Measurements from ENCODE around the gene SECTM1. TPM values are rescaled to one million over a fixed set of nuclear protein-coding genes. Genes with fewer than 3 reads are reported as not detected.

The SECTM1 gene
- total RNA-seq, 1 donor from 2014 or later, result 0.78 TPM

DNA sequence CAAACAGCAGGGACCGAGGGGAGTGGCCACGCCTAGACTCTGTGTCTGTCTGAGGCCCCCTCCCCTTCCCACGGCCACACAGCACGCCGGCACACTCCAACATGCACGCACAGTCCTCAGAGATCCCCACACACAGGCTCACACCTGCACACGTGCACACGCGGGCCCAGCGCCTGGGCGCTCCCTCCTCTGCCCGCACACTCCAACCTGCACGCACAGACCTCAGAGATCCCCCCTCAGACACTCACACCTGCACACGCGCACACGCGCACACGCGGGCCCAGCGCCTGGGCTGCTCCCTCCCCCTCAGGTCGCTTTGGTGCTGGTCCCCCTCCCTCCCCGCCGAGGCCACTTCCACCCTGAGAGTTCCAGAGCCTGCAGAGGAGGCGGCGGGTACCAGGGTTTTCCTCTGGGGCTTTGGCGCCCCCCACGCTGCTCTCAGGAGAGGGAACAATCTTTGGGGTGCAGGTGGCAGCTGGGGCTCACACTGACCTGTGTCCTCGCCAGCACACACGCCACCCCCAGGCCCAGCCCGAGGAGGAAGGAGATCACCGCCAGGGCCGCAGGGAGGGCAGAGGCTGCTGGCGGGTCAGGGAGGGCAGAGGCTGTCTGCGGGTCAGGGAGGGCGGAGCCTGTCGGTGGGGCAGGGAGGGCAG, 17.7 kb downstream of the SECTM1 start:
- DNase-seq, result no peak

DNA sequence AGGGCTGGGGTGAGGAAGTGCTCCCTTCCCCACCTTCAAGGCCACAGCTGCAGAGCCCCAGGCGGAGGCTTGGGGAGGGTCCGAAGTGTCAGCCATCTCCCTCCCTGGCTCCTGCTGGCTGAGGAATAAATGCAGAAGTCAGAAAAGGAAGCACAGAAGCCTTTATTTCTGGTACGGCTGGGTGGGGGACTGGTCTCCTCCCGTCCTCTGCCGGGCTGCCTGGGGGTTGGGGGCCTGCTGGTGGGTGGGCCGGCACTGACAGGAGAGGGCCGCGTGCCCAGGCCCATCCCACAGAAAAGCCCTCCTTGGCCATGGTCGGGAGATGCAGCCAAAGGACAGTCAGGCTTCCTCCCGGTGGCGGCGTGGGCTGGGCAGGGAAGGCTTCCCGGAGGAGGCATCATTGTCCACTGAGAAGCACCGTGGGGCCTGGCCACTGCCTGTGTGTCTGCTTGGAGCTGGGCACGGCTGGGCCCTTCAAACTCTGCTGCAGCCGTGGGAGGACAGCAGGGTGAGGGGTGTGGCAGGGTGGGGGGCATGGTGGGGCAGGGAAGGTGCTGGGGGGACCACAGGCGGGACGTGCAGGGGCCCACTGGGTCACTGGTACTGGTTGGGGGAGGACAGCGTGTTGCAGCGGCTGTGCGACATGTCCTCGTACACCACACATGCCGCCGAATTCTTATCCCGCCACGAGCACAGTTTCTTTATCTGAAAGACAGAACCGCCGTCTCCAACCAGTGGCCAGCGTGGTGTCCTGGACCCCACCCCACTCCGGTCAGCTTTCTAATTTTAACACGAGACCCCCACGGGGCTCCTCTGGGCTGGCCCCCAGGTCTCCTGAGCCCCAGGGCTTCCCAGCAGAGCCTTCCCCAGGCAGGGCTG, 18.6 kb downstream of the SECTM1 start:
- no peak for DNase-seq

DNA sequence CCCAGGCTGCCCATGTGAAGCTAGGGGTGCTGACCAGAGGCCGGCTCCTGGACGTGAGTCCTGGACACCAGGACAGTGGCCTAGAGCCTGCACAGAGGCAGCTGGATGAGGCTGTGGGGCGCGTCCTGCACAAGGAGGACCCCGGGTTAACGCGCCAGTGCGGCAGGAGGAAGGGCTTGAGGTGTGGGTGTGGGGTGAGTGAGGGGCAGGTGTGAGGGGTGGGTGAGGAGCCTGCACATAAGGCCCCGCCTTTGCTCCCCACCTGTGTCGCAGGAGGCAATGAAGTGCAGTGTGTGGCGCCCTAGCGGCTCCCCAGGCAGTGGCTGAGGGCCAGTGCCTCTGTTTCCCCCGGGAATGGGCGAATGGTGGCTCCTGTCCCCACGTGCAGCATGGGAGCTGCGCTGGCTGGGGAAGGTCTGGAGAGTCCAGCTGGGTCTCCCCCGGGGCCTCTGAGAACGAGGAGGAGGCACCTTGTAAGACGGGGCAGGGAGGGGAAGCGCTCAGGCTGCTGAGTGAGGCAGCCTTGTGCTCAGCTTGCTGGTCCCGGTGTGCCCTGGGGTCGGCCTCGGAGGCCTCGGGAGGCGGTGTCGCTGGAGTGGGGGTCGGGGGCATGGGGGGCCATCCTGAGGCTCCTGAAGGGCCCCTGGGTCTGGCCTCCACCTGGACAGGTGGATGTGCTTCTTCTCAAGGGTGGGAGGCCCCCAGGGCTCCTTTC, 19.4 kb downstream of the SECTM1 start:
- no peak for DNase-seq

DNA sequence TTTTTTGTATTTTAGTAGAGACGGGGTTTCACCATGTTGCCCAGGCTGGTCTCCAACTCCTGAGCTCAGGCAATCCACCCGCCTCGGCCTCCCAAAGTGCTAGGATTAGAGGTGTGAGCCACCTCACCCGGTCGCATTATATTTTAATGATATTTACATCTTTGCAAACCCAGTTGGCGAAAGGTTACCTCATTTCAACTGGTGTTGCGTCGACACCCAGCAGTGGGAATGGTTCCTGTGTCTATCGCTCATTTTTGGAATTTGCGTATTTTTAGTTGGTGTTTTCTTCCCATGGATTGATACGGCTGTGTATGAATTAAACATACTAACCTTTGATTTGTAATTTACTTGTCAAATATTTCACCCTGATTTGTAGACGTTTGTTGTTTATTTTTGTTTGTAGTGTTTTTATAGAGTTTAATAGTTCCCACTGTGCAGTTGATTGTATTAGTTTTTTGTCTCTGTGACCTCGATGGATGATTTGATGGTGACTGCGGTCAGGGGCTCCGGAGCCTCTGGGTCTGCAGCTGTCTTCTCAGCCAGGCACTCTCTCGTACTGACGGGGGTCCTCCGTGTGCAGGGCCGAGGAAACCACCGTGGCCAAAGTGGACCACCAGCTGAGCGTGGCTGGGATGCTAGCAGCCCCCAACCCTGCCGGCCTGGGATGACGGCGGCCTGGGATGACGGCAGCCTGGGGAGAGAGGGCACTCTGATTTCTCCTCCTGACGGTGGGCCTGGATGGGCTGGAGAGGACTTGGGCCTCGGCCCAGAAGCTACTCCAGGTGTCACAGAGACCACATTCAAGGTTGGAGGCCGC, 20.2 kb downstream of the SECTM1 start:
- DNase-seq, result no peak

GRCh38 chr17:82311971-82312370, 21.6 kb downstream of the SECTM1 start:
- no peak for DNase-seq

DNA sequence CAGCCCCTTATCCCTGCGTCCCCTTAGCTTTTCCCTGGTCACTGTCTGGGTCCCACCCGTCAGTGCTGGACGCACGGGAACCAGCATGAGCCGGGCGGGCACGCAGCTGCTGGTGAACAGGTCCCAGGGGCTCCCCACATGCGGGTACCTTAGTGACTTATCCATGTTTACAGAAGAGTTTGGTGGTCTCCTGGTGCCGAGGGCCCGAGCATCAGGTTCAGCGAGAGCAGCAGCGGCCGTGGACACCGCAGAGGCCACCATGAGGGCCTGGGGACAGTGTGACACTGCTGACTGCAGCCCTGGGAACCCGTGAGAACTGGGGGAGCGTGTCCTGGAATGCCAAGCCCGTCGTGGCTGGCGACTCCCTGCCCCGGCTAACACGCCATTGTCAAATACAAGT, 22.7 kb downstream of the SECTM1 start:
- DNase-seq, result no peak

DNA sequence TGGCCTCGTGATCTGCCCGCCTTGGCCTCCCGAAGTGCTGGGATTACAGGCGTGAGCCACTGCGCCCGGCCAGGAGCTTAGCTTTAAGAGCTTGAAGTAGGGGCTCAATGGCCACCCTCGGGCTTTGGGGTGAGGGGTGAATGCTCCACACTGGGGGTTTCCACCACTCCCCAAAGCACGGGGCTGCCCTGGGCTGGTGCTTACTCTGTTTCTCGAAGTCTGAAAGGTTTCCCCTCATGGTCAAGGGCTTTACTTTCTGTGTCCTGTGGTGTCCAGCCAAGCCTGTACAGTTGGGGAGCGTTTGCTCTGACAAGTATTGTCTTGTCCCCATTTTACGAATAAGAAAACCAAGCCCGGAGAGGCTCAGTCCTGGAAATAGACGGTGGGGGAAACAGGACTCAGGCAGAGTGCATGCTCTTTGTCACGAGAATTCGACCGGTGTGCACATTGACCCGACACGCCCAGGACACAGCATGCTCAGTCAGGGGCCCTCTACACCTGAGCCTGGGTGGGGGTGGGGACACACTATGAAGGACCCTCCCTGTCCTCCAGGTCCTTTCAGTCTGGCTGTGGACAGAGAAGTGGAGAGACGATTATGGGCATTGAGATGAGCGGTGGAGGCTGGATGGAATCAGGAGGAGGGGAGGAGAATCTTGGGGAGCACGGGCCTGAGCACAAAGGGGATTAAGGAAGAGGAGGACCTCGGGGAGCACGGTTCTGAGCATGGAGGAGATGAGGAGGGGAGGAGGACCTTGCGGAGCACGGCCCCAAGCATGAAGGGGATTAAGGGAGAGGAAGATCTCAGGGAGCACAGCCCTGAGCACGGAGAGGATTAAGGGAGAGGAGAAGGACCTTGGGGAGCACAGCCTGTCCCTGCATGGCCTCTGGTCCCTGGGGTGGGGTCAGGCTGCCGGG, 23.7 kb downstream of the SECTM1 start:
- no peak for DNase-seq

GRCh38 chr17:82305727-82306300, 27.8 kb downstream of the SECTM1 start:
- no peak for DNase-seq

DNA sequence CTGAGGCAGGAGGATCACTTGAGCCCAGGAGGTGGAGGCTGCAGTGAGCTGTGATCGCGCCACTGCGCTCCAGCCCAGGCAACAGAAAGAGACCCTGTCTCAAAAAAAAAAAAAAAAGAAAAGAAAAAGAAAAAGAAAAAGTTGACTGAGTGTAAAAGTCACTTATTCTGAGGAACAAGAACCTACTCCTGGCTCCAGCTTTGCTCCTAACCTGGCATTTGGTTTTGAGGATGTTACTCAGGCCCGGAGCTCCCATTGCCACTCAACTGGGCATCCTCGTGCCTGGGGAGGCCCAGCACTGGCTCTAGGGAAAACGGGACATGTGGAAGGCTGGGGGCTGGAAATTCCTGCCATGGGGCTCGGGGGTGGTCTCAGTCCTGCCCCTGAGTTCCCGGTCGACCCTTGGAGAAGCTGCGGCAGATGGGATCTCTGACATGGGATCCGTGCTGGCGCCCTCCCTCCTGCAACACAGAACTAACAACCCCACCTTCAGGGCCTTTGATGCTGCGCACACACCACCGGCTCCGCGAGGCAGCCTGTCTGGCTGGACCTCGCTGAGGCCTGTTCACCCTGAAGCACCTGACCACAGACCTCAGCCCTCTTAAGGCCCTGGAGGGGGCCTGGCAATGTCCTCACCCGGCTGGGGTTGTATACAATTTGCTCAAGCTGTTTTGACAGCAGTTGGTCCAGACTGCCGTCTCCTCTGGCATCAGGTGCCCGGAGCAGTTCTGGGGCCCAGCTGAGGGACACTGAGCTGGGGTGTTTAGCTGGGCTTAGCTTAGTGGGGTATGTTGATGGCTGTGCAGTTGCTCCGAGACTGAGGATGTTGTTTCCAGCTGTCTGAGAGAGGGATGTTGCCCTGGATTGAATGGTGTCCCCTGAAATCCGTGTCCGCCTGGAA, 28.5 kb downstream of the SECTM1 start:
- DNase-seq, result no peak

DNA sequence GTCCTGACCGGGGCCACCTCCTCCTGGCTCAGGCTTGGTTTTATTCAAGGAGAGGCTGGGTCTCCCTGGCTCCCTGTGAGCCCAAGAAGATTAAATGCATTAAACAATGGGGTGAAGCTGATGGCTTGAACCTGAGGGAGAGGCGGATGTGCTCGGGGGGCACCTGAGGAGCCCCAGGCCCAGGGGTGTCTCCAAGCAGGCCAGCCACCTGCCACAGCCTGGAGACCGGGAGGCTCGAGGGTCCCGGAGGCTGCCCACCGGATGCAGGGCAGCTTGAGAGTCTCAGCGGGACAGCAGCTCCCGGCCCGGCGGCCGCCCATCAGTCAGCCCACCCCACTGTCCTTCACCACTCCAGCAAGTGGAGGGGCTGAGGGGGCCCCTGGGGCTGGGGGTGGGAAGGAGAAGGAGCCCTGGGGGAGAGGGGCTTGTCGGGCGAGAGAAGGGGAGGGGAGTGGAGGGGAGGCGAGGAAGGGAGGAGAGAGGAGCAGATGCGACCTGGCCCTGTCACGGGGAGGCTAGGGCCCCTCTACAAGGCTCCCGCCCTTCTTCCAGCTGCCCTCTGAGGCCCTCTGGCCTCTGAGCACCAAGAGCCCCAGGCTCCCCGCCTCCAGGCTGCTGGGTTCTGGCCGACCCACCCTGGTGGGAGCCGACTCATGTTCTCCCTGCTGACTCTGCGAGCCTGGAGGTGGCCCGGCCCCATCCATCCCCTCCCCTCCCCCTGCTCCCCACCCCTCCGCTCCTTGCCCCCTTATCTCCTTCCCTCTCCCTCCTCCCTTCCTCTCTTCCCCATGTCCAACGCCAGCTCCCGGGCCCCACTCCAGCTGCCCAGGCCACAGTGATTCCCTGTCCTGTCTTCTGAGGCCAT, 29.4 kb downstream of the SECTM1 start:
- no peak for DNase-seq

- DNase-seq, result no peak
These were observed 30.3 kb downstream of the SECTM1 start for GRCh38 chr17:82302991-82303943.

DNA sequence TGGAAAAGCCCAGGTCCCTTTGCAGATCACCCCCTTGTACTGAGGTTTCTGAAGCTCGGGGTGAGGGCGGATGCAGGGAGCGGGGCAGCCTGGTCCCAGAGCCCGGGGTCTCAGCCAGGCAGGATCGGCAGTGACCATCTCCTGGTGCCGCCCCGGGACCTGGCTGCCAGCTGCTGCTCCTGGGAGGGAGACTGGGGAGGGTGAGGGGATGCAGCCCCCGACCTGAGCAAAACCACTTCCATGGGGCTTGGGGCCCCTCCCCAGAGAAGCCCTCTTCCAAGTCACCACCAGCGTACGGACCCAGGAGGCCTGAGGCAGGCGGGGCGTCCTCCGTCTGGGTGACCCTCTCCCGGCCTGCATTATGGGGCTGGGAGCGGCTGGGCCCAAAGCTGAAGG, 31.0 kb downstream of the SECTM1 start:
- DNase-seq, result no peak

DNA sequence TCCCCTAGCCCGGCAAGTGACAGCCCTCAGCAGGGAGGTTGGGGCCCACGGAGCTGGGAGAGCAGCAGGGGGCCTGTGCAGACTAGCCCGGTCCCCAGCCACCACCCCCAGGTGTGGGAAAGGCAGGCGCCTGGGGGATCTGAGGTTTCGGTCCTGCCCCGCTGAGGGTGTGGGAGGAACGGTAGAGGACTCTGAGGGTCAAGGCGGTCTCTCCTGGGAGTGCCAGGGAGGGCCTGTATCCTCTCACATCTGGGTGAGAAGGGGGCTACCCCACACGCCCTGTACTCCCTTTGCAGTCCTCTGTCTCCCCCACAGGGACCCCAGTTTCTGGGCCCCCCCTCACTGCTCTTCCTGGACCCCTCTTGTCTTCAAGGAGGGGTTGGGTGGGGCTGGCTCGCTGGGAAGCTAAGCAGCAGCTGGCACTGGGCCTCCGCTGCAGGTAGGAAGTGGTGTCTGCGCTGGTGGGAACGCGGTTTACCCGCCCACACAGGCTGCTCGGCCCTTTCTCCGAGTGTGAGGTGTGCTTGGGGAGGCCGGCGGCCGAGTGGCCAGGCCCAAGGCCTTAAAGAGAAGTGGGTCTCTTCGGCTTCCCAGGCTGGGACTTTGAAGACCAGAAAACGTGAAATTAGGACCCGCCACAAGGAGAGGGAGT, 31.5 kb downstream of the SECTM1 start:
- DNase-seq, result no peak

DNA sequence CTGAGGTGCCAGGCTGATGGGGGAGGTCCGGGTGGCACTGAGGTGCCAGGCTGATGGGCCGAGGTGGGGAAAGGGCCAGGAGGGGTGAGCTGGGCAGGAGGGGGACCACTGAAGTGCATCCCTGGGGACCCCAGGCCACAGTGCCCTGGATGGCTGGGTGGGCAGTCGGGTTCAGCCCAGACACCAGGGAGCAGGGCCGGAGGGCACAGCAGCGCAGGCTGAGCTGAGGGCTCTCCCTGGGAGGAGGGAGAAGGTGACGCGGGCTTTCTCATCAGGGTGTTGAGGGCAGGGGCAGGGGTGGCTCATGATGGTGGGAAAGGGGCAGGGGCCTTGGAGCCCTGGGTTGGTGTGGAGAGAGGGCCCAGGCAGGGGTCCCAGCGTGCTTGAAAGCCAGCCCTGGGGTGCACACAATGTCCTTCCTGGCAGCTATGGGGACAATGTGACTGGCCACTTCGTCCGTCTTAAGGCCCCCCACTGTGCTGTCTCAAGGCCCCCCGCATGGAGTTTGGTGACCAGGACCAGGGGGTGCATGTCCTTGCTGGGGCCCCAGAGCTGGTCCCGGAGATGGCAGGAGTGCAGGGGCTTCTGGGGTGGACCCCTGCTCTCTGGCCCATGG, 32.2 kb downstream of the SECTM1 start:
- no peak for DNase-seq

DNA sequence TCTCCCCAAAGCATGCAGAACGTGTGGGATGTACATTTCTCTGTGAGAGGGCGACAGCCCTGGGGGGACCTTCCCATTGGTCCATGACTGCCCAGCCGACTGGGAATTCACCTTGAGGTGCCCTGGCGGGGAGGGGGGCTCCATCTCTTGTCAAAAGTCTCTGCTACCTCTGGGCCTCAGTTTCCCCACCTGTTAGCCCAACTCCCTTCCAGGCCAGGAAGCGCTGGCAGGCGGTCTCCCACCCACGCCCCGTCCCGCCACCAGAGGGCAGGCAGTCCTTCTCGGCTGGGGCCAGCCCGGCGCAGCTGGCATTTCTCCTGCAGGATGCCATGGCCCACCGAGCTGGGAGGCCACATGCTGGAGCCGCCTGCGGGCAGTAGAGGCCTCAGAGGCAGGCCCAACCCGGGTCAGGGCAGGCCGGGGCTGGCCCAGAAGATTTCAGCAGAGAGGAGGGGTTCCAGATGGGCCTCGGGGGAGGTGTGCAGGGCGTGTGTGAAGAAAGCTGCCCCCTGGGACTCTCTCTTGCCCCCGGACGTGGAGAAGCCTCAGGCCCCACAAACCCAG, 32.8 kb downstream of the SECTM1 start:
- no peak for DNase-seq

- DNase-seq, result no peak
These were observed 33.3 kb downstream of the SECTM1 start for GRCh38 chr17:82300228-82300627.
